ENCODE measurements around the gene GALNT10. TPM values are rescaled to one million over a fixed set of nuclear protein-coding genes. Genes with fewer than 3 reads are reported as not detected.

GALNT10 gene
- polyA plus RNA-seq, 1 experiment = 203 TPM

GRCh38 chr5:154251529-154251928 lies 61.0 kb downstream of the GALNT10 start:
- DNase-seq (ENCODE audit: low read depth) = no peak
- CTCF ChIA-PET = interaction anchor here (1.3 kb wide), 1 partner anchor 14 kb away, joined by 3 read pairs; no protein-coding TSS in a partner anchor
- POLR2A ChIA-PET = no interaction called here
- Histone ChIP-seq H3K4me3 (ENCODE audit: low read depth, low read length) (no peak overlapping the region), H3K27me3 (ENCODE audit: control insufficient read depth, insufficient read depth, low read length) (no peaks in the 10 kb centered on the region), H3K36me3 (ENCODE audit: control insufficient read depth, insufficient read depth, low read length) (no peaks in the 10 kb centered on the region; the same call in 1 of the 2 replicates)
- no peak for TF ChIP-seq CTCF (IDR thresholded peaks at IDR 0.05; ENCODE audit: insufficient read depth, low read depth, low read length)

- H3K4me3 ChIP-seq (ENCODE audit: low read depth, low read length) = no peak overlapping the region
- DNase-seq (ENCODE audit: low read depth) = no peak
- no peaks in the 10 kb centered on the region; the same call in 1 of the 2 replicates for H3K36me3 ChIP-seq (ENCODE audit: control insufficient read depth, insufficient read depth, low read length)
- ChIA-PET POLR2A (no interaction called here), CTCF (no interaction called here)
- no peak for TF ChIP-seq CTCF (IDR thresholded peaks at IDR 0.05; ENCODE audit: insufficient read depth, low read depth, low read length)
- no peaks in the 10 kb centered on the region for H3K27me3 ChIP-seq (ENCODE audit: control insufficient read depth, insufficient read depth, low read length)
Observed at GRCh38 chr5:154253807-154254206, 63.3 kb downstream of the GALNT10 start.

- ChIA-PET POLR2A (no interaction called here), CTCF (no interaction called here)
- TF ChIP-seq CTCF (IDR thresholded peaks at IDR 0.05; ENCODE audit: insufficient read depth, low read depth, low read length) = no peak
- H3K36me3 ChIP-seq (ENCODE audit: control insufficient read depth, insufficient read depth, low read length) = no peaks in the 10 kb centered on the region; the same call in 1 of the 2 replicates
- H3K27me3 ChIP-seq (ENCODE audit: control insufficient read depth, insufficient read depth, low read length) = no peaks in the 10 kb centered on the region
- no peak for DNase-seq (ENCODE audit: low read depth)
- no peak overlapping the region for H3K4me3 ChIP-seq (ENCODE audit: low read depth, low read length)
Observed at GRCh38 chr5:154254896-154255295, 64.4 kb downstream of the GALNT10 start.

GRCh38 chr5:154257046-154257445 lies 66.5 kb downstream of the GALNT10 start:
- no peak for TF ChIP-seq CTCF (IDR thresholded peaks at IDR 0.05; ENCODE audit: insufficient read depth, low read depth, low read length)
- Histone ChIP-seq H3K36me3 (ENCODE audit: control insufficient read depth, insufficient read depth, low read length) (no peaks in the 10 kb centered on the region; the same call in 1 of the 2 replicates), H3K27me3 (ENCODE audit: control insufficient read depth, insufficient read depth, low read length) (no peaks in the 10 kb centered on the region), H3K4me3 (ENCODE audit: low read depth, low read length) (no peak overlapping the region)
- ChIA-PET POLR2A (interaction anchor here (0.5 kb wide), 1 partner anchor 32 kb away, joined by 5 read pairs; no protein-coding TSS in a partner anchor), CTCF (interaction anchor here (0.7 to 0.8 kb wide), 2 partner anchors 10 to 12 kb away, joined by 3 read pairs; no protein-coding TSS in a partner anchor)
- DNase-seq (ENCODE audit: low read depth) = no peak

- H3K36me3 ChIP-seq (ENCODE audit: control insufficient read depth, insufficient read depth, low read length) = no peaks in the 10 kb centered on the region; the same call in none of the 2 replicates
- H3K4me3 ChIP-seq (ENCODE audit: low read depth, low read length) = no peak overlapping the region
- ChIA-PET CTCF (interaction anchor here (0.6 kb wide), 1 partner anchor 18 kb away, joined by 3 read pairs; no protein-coding TSS in a partner anchor), POLR2A (no interaction called here)
- TF ChIP-seq CTCF (IDR thresholded peaks at IDR 0.05; ENCODE audit: insufficient read depth, low read depth, low read length) = no peak
- no peak for DNase-seq (ENCODE audit: low read depth)
- H3K27me3 ChIP-seq (ENCODE audit: control insufficient read depth, insufficient read depth, low read length) = no peaks in the 10 kb centered on the region
Observed at GRCh38 chr5:154258531-154259217, 68.1 kb downstream of the GALNT10 start.
